GM12878 (cell line): ENCODE data around the gene PUS10. TPM values are rescaled to one million over a fixed set of nuclear protein-coding genes. Genes with fewer than 3 reads are reported as not detected.

Source experiments
- ATF7 ChIP-seq: fragments of 450-650 bp; IDR thresholded peaks from 2 replicates; pipeline ENCODE4 v1.6.1; 2016; ENCODE audit warnings: low read depth, mild to moderate bottlenecking
- BMI1 ChIP-seq: fragments of 450-650 bp; IDR thresholded peaks from 2 replicates; pipeline ENCODE4 v1.6.1; 2016; ENCODE audit warnings: mild to moderate bottlenecking, moderate library complexity, borderline replicate concordance
- CBFB ChIP-seq: IDR thresholded peaks from 2 replicates; pipeline ENCODE4 v1.6.1; 2016; ENCODE audit warnings: antibody characterized with exemption, low read depth
- CBX5 ChIP-seq: sonication (generic); IDR thresholded peaks from 2 replicates; pipeline ENCODE4 v1.6.1; 2016; ENCODE audit warnings: low read depth, moderate library complexity, mild to moderate bottlenecking, inconsistent platforms
- CREM ChIP-seq: IDR thresholded peaks from 2 replicates; pipeline ENCODE4 v1.6.1; 2014; ENCODE audit warnings: antibody characterized with exemption, low read depth
- DPF2 ChIP-seq: fragments of 450-650 bp; IDR thresholded peaks from 2 replicates; pipeline ENCODE4 v1.6.1; 2017; ENCODE audit warnings: mild to moderate bottlenecking
- E4F1 ChIP-seq: fragments of 450-650 bp; IDR thresholded peaks from 2 replicates; pipeline ENCODE4 v1.6.1; 2018; ENCODE audit warnings: borderline replicate concordance, mild to moderate bottlenecking; ENCODE audit not compliant: partially characterized antibody
- GATAD2B ChIP-seq: fragments of 450-650 bp; conservative IDR thresholded peaks from 2 replicates; pipeline ENCODE4 v1.6.1; 2017; ENCODE audit warnings: low read depth, mild to moderate bottlenecking, moderate library complexity
- HCFC1 ChIP-seq: fragments of 150-350 bp; IDR thresholded peaks from 2 replicates; pipeline ENCODE4 v1.6.1; 2014; ENCODE audit warnings: low read length
- HDGF ChIP-seq: fragments of 450-650 bp; IDR thresholded peaks from 2 replicates; pipeline ENCODE4 v1.6.1; 2016; ENCODE audit warnings: antibody characterized with exemption
- IKZF2 ChIP-seq, 2 experiments: fragments of 450-650 bp; IDR thresholded peaks; 2 replicates each; pipeline ENCODE4 v1.6.1; 2017; ENCODE audit warnings: mild to moderate bottlenecking in 2 of 2, moderate library complexity in 2 of 2
- JUNB ChIP-seq: IDR thresholded peaks from 2 replicates; pipeline ENCODE4 v1.6.1; 2016; ENCODE audit warnings: antibody characterized with exemption, mild to moderate bottlenecking
- LARP7 ChIP-seq: fragments of 450-650 bp; IDR thresholded peaks from 2 replicates; pipeline ENCODE4 v1.6.1; 2017; ENCODE audit warnings: mild to moderate bottlenecking
- MEF2A ChIP-seq: IDR thresholded peaks from 2 replicates; pipeline ENCODE4 v1.6.1; 2011; ENCODE audit warnings: low read depth, mild to moderate bottlenecking, low read length, moderate library complexity; ENCODE audit not compliant: insufficient read depth
- MTA3 ChIP-seq: IDR thresholded peaks from 2 replicates; pipeline ENCODE4 v1.6.1; 2012; ENCODE audit warnings: low read length, inconsistent platforms, borderline replicate concordance
- NBN ChIP-seq: fragments of 450-650 bp; IDR thresholded peaks from 2 replicates; pipeline ENCODE4 v1.6.1; 2016
- POLR2A ChIP-seq: IDR thresholded peaks from 2 replicates; pipeline ENCODE4 v1.6.1; 2011; ENCODE audit warnings: low read depth, mild to moderate bottlenecking, low read length
- POLR2AphosphoS5 ChIP-seq: IDR thresholded peaks from 2 replicates; pipeline ENCODE4 v1.6.1; 2011; ENCODE audit warnings: mild to moderate bottlenecking, low read length, inconsistent platforms
- POU2F2 ChIP-seq: IDR thresholded peaks from 3 replicates; pipeline ENCODE4 v1.6.1; 2011; ENCODE audit warnings: low read depth, mild to moderate bottlenecking, low read length, borderline replicate concordance
- RAD51 ChIP-seq: fragments of 450-650 bp; IDR thresholded peaks from 2 replicates; pipeline ENCODE4 v1.6.1; 2016; ENCODE audit warnings: moderate library complexity, mild to moderate bottlenecking, inconsistent platforms
- RUNX3 ChIP-seq: IDR thresholded peaks from 2 replicates; pipeline ENCODE4 v1.6.1; 2012; ENCODE audit warnings: low read length, inconsistent platforms
- USF2 ChIP-seq: IDR thresholded peaks from 2 replicates; pipeline ENCODE4 v1.6.1; 2011; ENCODE audit warnings: low read depth, low read length, improper control_type of control experiment, borderline replicate concordance
- WRNIP1 ChIP-seq: IDR thresholded peaks from 2 replicates; pipeline ENCODE4 v1.6.1; 2011; ENCODE audit warnings: low read depth, low read length, improper control_type of control experiment, borderline replicate concordance
- polyA plus RNA-seq, 11 experiments: library from polyadenylated mRNA; depleted of rRNA in 4 of 11; unstranded in 6 of 11; stranded (reverse) in 5 of 11; fragments of >200 nt; fragmentation: Nextera tagmentation in 4 of 11; fragmentation: Illumina TruSeq in 1 of 11; extraction: Ambion mirVana in 4 of 11; extraction: Trizol in 1 of 11; gene quantifications; 1 replicate in 1 of 11; 2 replicates in 10 of 11; pipeline versions ENCODE4 v1.2.1 to v1.2.3, GENCODE V29; 2011 to 2016; ENCODE audit warnings: inconsistent platforms in 2 of 11, missing spikeins in 2 of 11, low read depth in 1 of 11
- total RNA-seq, 4 experiments: library from RNA; depleted of rRNA in 3 of 4; stranded (reverse); fragments of >200 nt in 3 of 4; fragmentation: Illumina TruSeq in 1 of 4; extraction: Trizol in 1 of 4; gene quantifications; 2 replicates each; pipeline versions ENCODE4 v1.2.1 to v1.2.3, GENCODE V29; 2013 to 2021
- TF ChIP-seq, protein P1 (sequence below): IDR thresholded peaks from 2 replicates; pipeline ENCODE4 v1.6.1; 2012; ENCODE audit warnings: low read depth, low read length, improper control_type of control experiment
- TF ChIP-seq, protein P2 (sequence below): fragments of 450-650 bp; IDR thresholded peaks from 2 replicates; pipeline ENCODE4 v1.6.1; 2017; ENCODE audit warnings: low read depth, mild to moderate bottlenecking, moderate library complexity

PUS10 gene
- total and polyA plus RNA-seq, 10 of the 15 experiments (the other 5 are each of a cell fraction or from before 2014, with no cell fraction given) = 9.1 to 17.0 (median 13.0) TPM

- TF ChIP-seq, protein P1, sequence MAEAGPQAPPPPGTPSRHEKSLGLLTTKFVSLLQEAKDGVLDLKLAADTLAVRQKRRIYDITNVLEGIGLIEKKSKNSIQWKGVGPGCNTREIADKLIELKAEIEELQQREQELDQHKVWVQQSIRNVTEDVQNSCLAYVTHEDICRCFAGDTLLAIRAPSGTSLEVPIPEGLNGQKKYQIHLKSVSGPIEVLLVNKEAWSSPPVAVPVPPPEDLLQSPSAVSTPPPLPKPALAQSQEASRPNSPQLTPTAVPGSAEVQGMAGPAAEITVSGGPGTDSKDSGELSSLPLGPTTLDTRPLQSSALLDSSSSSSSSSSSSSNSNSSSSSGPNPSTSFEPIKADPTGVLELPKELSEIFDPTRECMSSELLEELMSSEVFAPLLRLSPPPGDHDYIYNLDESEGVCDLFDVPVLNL = no peak
- peak; percentile 88 for TF ChIP-seq RUNX3
- no peak for TF ChIP-seq GATAD2B
- TF ChIP-seq POU2F2 = peak; percentile 95
- TF ChIP-seq CREM = peak; percentile 74
- TF ChIP-seq MTA3 = 0 out of 2 replicates have a peak, but pooled peaks have one; percentile 57
- TF ChIP-seq E4F1 = no peak
- peak; percentile 91 for TF ChIP-seq ATF7
- TF ChIP-seq, protein P2, sequence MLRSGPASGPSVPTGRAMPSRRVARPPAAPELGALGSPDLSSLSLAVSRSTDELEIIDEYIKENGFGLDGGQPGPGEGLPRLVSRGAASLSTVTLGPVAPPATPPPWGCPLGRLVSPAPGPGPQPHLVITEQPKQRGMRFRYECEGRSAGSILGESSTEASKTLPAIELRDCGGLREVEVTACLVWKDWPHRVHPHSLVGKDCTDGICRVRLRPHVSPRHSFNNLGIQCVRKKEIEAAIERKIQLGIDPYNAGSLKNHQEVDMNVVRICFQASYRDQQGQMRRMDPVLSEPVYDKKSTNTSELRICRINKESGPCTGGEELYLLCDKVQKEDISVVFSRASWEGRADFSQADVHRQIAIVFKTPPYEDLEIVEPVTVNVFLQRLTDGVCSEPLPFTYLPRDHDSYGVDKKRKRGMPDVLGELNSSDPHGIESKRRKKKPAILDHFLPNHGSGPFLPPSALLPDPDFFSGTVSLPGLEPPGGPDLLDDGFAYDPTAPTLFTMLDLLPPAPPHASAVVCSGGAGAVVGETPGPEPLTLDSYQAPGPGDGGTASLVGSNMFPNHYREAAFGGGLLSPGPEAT = peak; percentile 83; the same call in 1 of the 2 replicates
- TF ChIP-seq CBFB = 0 out of 2 replicates have a peak, but pooled peaks have one; percentile 51
- TF ChIP-seq JUNB = peak; percentile 65
- no peak for TF ChIP-seq LARP7
- peak; percentile 84 for TF ChIP-seq POLR2AphosphoS5
- peak; percentile 58; the same call in 1 of the 2 replicates for TF ChIP-seq MEF2A
- 0 out of 2 replicates have a peak, but pooled peaks have one; percentile 9 for TF ChIP-seq RAD51
- TF ChIP-seq DPF2 = peak; percentile 81; the same call in 1 of the 2 replicates
- TF ChIP-seq CBX5 = 0 out of 2 replicates have a peak, but pooled peaks have one; percentile 37
- TF ChIP-seq NBN = 0 out of 2 replicates have a peak, but pooled peaks have one; percentile 47
- TF ChIP-seq WRNIP1 = no peak
- peak; percentile 61; the same call in 1 of the 2 replicates for TF ChIP-seq BMI1
- TF ChIP-seq HDGF = 0 out of 2 replicates have a peak, but pooled peaks have one; percentile 15
- peak; percentile 32; the same call in 1 of the 2 replicates for TF ChIP-seq POLR2A
- peak; percentile 95 for TF ChIP-seq IKZF2 (IDR thresholded peaks at IDR 0.05)
- no peak for TF ChIP-seq HCFC1
- TF ChIP-seq USF2 = no peak
These were observed 118.7 kb downstream of the PUS10 start (continued) for GRCh38 chr2:60899230-60899891.
